SK-N-SH treated with all-trans-retinoic acid at 6 μM for 48 hours (cell line): ENCODE results near the gene SNAPC1.

Experiments
- PPARA ChIP-seq: fragments of 250-450 bp; sonication (Bioruptor Pico); IDR thresholded peaks from 2 replicates; pipeline ENCODE4 v1.5.0; 2020; ENCODE audit warnings: mild to moderate bottlenecking, borderline replicate concordance
- TOX ChIP-seq: fragments of 250-450 bp; sonication (Bioruptor Pico); IDR thresholded peaks from 2 replicates; pipeline ENCODE4 v1.8.0; 2021; ENCODE audit warnings: mild to moderate bottlenecking, moderate library complexity, borderline replicate concordance
- TF ChIP-seq, protein P1 (sequence below): fragments of 250-450 bp; sonication (Bioruptor Pico); IDR thresholded peaks from 2 replicates; pipeline ENCODE4 v1.8.0; 2020; ENCODE audit warnings: mild to moderate bottlenecking, moderate library complexity, borderline replicate concordance

- TF ChIP-seq, protein P1, sequence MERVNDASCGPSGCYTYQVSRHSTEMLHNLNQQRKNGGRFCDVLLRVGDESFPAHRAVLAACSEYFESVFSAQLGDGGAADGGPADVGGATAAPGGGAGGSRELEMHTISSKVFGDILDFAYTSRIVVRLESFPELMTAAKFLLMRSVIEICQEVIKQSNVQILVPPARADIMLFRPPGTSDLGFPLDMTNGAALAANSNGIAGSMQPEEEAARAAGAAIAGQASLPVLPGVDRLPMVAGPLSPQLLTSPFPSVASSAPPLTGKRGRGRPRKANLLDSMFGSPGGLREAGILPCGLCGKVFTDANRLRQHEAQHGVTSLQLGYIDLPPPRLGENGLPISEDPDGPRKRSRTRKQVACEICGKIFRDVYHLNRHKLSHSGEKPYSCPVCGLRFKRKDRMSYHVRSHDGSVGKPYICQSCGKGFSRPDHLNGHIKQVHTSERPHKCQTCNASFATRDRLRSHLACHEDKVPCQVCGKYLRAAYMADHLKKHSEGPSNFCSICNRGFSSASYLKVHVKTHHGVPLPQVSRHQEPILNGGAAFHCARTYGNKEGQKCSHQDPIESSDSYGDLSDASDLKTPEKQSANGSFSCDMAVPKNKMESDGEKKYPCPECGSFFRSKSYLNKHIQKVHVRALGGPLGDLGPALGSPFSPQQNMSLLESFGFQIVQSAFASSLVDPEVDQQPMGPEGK, result no peak
- no peak for TF ChIP-seq TOX (CRISPR knock-in tag)
- no peak for TF ChIP-seq PPARA (CRISPR knock-in tag)
Measured at GRCh38 chr14:61720294-61720661, 41.9 kb upstream of the SNAPC1 start.
